ENCODE measurements around the gene WWOX. TPM values are rescaled to one million over a fixed set of nuclear protein-coding genes. Genes with fewer than 3 reads are reported as not detected.

The WWOX gene
- total RNA-seq, 1 donor from 2014 or later, result 29.6 TPM

- DNase-seq (ENCODE audit: low read depth), result no peak
- no peak overlapping the region for H3K4me3 ChIP-seq (ENCODE audit: low read depth, low read length)
- no peak for TF ChIP-seq CTCF (conservative IDR thresholded peaks at IDR 0.05; ENCODE audit: low read depth, low read length)
Measured at GRCh38 chr16:78331731-78332130, 232.3 kb downstream of the WWOX start.

- DNase-seq (ENCODE audit: low read depth), result no peak
- no peak overlapping the region for H3K4me3 ChIP-seq (ENCODE audit: low read depth, low read length)
- no peak for TF ChIP-seq CTCF (conservative IDR thresholded peaks at IDR 0.05; ENCODE audit: low read depth, low read length)
Measured at GRCh38 chr16:78333808-78334207, 234.4 kb downstream of the WWOX start.

- no peak for DNase-seq (ENCODE audit: low read depth)
- TF ChIP-seq CTCF (conservative IDR thresholded peaks at IDR 0.05; ENCODE audit: low read depth, low read length), result no peak
Measured at GRCh38 chr16:78340590-78340989, 241.1 kb downstream of the WWOX start.

GRCh38 chr16:78348068-78348467 lies 248.6 kb downstream of the WWOX start:
- DNase-seq (ENCODE audit: low read depth), result no peak
- no peak for TF ChIP-seq CTCF (conservative IDR thresholded peaks at IDR 0.05; ENCODE audit: low read depth, low read length)
- no peak overlapping the region for H3K4me3 ChIP-seq (ENCODE audit: low read depth, low read length)

More at GRCh38 chr16:78340590-78340989, 241.1 kb downstream of the WWOX start:
- no peak overlapping the region for H3K4me3 ChIP-seq (ENCODE audit: low read depth, low read length)

GRCh38 chr16:78348886-78349285 lies 249.4 kb downstream of the WWOX start:
- H3K4me3 ChIP-seq (ENCODE audit: low read depth, low read length), result no peak overlapping the region
- no peak for DNase-seq (ENCODE audit: low read depth)
- TF ChIP-seq CTCF (conservative IDR thresholded peaks at IDR 0.05; ENCODE audit: low read depth, low read length), result no peak

GRCh38 chr16:78352184-78352583 lies 252.7 kb downstream of the WWOX start:
- DNase-seq (ENCODE audit: low read depth), result no peak
- TF ChIP-seq CTCF (conservative IDR thresholded peaks at IDR 0.05; ENCODE audit: low read depth, low read length), result no peak
- no peak overlapping the region for H3K4me3 ChIP-seq (ENCODE audit: low read depth, low read length)

- H3K4me3 ChIP-seq (ENCODE audit: low read depth, low read length), result no peak overlapping the region
- no peak for TF ChIP-seq CTCF (conservative IDR thresholded peaks at IDR 0.05; ENCODE audit: low read depth, low read length)
- DNase-seq (ENCODE audit: low read depth), result no peak
Measured at GRCh38 chr16:78353640-78354275, 254.3 kb downstream of the WWOX start.

Data from epithelial cell of proximal tubule (primary cell).